ENCODE data around the gene PAK6. TPM values are rescaled to one million over a fixed set of nuclear protein-coding genes. Genes with fewer than 3 reads are reported as not detected.

PAK6 gene
- total and polyA plus RNA-seq, 9 of the 15 experiments (the other 6 are each of a cell fraction or from before 2014, with no cell fraction given), result 0.03 to 0.74 (median 0.16) TPM; not detected in 2

DNA sequence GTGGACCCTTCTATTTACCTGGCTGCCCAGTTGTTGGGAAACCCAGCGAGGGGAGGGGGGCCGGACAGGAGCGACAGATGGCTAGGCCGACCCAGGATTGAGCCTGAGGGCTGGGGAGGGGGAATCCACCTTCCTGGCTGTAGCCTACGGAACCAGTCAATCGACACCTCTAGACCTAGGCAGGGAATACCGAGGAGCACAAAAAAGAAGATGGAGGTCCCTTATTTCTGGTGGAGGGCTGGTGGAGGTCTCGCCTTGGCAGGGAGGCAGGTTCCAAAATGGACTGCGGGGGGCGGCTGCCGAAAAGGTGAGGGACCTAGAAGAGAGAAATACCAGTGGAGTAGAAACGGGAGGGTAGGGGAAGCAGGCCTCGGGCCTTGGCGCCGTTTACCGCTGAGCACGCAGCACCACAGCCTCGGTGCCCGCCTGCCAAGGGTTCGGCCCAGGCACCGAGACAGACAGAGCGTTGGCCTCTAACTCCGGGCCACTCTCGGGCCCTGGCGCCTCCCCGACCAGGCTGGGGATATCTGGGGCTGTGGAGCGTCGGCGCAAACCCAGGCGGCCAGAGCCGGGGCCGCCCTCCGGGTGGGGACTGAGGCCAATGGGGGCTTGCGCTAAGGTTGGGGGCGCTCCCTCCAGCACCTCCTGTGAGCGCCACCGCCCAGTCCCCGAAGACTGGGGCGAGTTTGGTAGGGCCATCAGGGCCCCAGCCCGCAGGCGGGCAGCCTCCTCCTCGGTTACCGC is 42.4 kb downstream of the PAK6 start:
- in situ Hi-C loops (cut with MboI) (no loop called here), intact Hi-C loops (cut with micrococcal nuclease) (loop anchor here (5.0 kb wide), 1 partner anchor 41 kb away; the partner anchor contains the start of gene INAFM2)
- BruUV-seq (replicated peaks), result no TSS peak
- CTCF ChIA-PET (ENCODE audit: low intra/inter-chr PET ratio), result interaction anchor here (0.6 to 6.3 kb wide), 3 partner anchors 18 to 140 kb away, joined by 3 to 87 read pairs (median 28); partner anchors contain the start of gene PLCB2
- 82% methylated on average over 25 of the region's 43 CpGs for WGBS (ENCODE audit: insufficient coverage, low coverage, missing lambda C conversion rate)
- Histone ChIP-seq H2AFZ (ENCODE audit: low read depth, low read length) (no peak overlapping the region), H3K27ac (ENCODE audit: extremely low read depth, low read depth, low read length) (no peak overlapping the region), H3K36me3 (ENCODE audit: control insufficient read depth, insufficient read depth, low read length) (no peaks in the 10 kb centered on the region), H3K79me2 (ENCODE audit: control insufficient read depth, insufficient read depth, low read length) (no peaks in the 10 kb centered on the region), H3K9me3 (replicated peaks; ENCODE audit: control insufficient read depth, insufficient read depth, low read depth, low read length) (no peaks in the 10 kb centered on the region), H3K9ac (ENCODE audit: insufficient read depth in 1 of 2, low read depth in 2 of 2, low read length in 2 of 2) (no peak overlapping the region), H4K20me1 (replicated peaks; ENCODE audit: control insufficient read depth, insufficient read depth, low read length) (no peaks in the 10 kb centered on the region), H3K9me1 (ENCODE audit: control insufficient read depth, insufficient read depth, low read length) (no peaks in the 10 kb centered on the region), H3K27me3 (ENCODE audit: control insufficient read depth in 2 of 2, insufficient read depth in 2 of 2, low read length in 2 of 2) (no peaks in the 10 kb centered on the region; a peak in 1 of 5 replicates), H3K4me2 (ENCODE audit: insufficient read depth, low read length) (no peak overlapping the region), H3K4me3 (no peak overlapping the region), H3K4me1 (replicated peaks in 1 of 2; ENCODE audit: control insufficient read depth in 2 of 2, insufficient read depth in 2 of 2, low read length in 2 of 2) (peaks cover 13 to 54% of the 10 kb centered on the region in 2 experiments)
- DNase-seq (ENCODE audit: extremely low read depth in 1 of 4, low spot score in 3 of 4), result no peak
- TF ChIP-seq FIP1L1 (IDR thresholded peaks at IDR 0.05; ENCODE audit: low read depth, low read length, poor library complexity, severe bottlenecking) (peak; percentile 10), HNRNPL (IDR thresholded peaks at IDR 0.05; ENCODE audit: low read depth, low read length) (peak; percentile 77; the same call in 1 of the 2 replicates)
- TF ChIP-seq, protein P1, sequence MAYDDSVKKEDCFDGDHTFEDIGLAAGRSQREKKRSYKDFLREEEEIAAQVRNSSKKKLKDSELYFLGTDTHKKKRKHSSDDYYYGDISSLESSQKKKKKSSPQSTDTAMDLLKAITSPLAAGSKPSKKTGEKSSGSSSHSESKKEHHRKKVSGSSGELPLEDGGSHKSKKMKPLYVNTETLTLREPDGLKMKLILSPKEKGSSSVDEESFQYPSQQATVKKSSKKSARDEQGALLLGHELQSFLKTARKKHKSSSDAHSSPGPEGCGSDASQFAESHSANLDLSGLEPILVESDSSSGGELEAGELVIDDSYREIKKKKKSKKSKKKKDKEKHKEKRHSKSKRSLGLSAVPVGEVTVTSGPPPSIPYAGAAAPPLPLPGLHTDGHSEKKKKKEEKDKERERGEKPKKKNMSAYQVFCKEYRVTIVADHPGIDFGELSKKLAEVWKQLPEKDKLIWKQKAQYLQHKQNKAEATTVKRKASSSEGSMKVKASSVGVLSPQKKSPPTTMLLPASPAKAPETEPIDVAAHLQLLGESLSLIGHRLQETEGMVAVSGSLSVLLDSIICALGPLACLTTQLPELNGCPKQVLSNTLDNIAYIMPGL (CRISPR knock-in tag; IDR thresholded peaks at IDR 0.05), result no peak
- FAIRE-seq, result no peak
- POLR2A ChIA-PET, result interaction anchor here (0.8 kb wide), 1 partner anchor 26 kb away, joined by 3 read pairs; no protein-coding TSS in a partner anchor
- ATAC-seq, result no peak

All from K562 (cell line).